OCI-LY7 (cell line): Measurements from ENCODE around the gene EPB41L4B. TPM values are rescaled to one million over a fixed set of nuclear protein-coding genes. Genes with fewer than 3 reads are reported as not detected.

Experiments used
- BruUV-seq: library from RNA; stranded (reverse); fragments of 400-500 nt; replicated peaks from 2 replicates; lab custom pipeline; 2021; lab: Mats Ljungman, UMichigan
- CTCF ChIA-PET: fragments of 300-600 bp; sonication (Branson Sonifier 250); formaldehyde crosslinking; loops from one replicate; lab custom pipeline; 2022; ENCODE audit warnings: antibody characterized with exemption; ENCODE audit not compliant: unreplicated experiment; lab: Charles Lee
- POLR2A ChIA-PET: fragments of 300-600 bp; sonication (Branson Sonifier 250); formaldehyde crosslinking; loops from one replicate; lab custom pipeline; 2022; ENCODE audit warnings: antibody characterized with exemption; lab: Charles Lee
- DNase-seq: peaks from one replicate; pipeline ENCODE4 v3.0.0-alpha.2; 2015; ENCODE audit warnings: low spot score
- H2AFZ ChIP-seq: fragments of 200-600 bp; sonication (generic), shearing (Covaris generic); 2 replicates; pipeline ENCODE4 v1.6.1; 2014; ENCODE audit warnings: mild to moderate bottlenecking, antibody characterized with exemption, low read length, moderate library complexity
- H3K27ac ChIP-seq: fragments of 200-600 bp; sonication (generic); 2 replicates; pipeline ENCODE4 v1.5.1; 2014; ENCODE audit warnings: mixed run types, low read depth, mild to moderate bottlenecking, moderate library complexity, low read length, inconsistent platforms; ENCODE audit not compliant: poor library complexity, severe bottlenecking
- H3K36me3 ChIP-seq: fragments of 200-600 bp; sonication (generic); 2 replicates; pipeline ENCODE4 v1.6.1; 2014; ENCODE audit warnings: mild to moderate bottlenecking, antibody characterized with exemption, low read length, moderate library complexity, mixed read lengths; ENCODE audit not compliant: insufficient read depth
- H3K4me1 ChIP-seq: fragments of 200-600 bp; sonication (generic); 2 replicates; pipeline ENCODE4 v1.5.1; 2014; ENCODE audit warnings: mild to moderate bottlenecking, low read length; ENCODE audit not compliant: insufficient read depth, poor library complexity, severe bottlenecking
- H3K4me2 ChIP-seq: fragments of 200-600 bp; sonication (generic); 2 replicates; pipeline ENCODE4 v1.6.1; 2014; ENCODE audit warnings: mild to moderate bottlenecking, low read length
- H3K4me3 ChIP-seq: fragments of 200-600 bp; sonication (generic); 2 replicates; pipeline ENCODE4 v1.5.1; 2014; ENCODE audit warnings: mild to moderate bottlenecking, low read depth, low read length; ENCODE audit not compliant: poor library complexity, severe bottlenecking
- H3K79me2 ChIP-seq: fragments of 200-600 bp; sonication (generic); 2 replicates; pipeline ENCODE4 v1.6.1; 2016; ENCODE audit warnings: low read depth, mild to moderate bottlenecking, low read length, moderate library complexity, mixed read lengths; ENCODE audit not compliant: insufficient read depth
- H3K9me2 ChIP-seq: fragments of 200-600 bp; sonication (generic); 2 replicates; pipeline ENCODE4 v1.6.1; 2016; ENCODE audit warnings: mild to moderate bottlenecking, low read length, mixed read lengths; ENCODE audit not compliant: insufficient read depth
- H3K9me3 ChIP-seq: fragments of 200-600 bp; sonication (generic); 2 replicates; pipeline ENCODE4 v1.6.1; 2014; ENCODE audit warnings: mild to moderate bottlenecking, mixed run types, low read length, mixed read lengths
- H4K20me1 ChIP-seq: fragments of 200-600 bp; sonication (generic); 2 replicates; pipeline ENCODE4 v1.6.1; 2014; ENCODE audit warnings: mild to moderate bottlenecking, antibody characterized with exemption, low read length, moderate library complexity, mixed read lengths; ENCODE audit not compliant: insufficient read depth
- EZH2phosphoT487 ChIP-seq: fragments of 200-600 bp; sonication (generic); IDR thresholded peaks from 2 replicates; pipeline ENCODE4 v1.6.1; 2018; ENCODE audit warnings: low read depth, borderline replicate concordance, mild to moderate bottlenecking, mixed run types, antibody characterized with exemption, low read length, moderate library complexity, mixed read lengths
- intact Hi-C: fragments of 100-400 bp; cut with micrococcal nuclease; formaldehyde crosslinking; loops from one replicate; pipeline ENCODE4 v1.10.0; 2022; ENCODE audit not compliant: unreplicated experiment
- total RNA-seq, 2 experiments: library from RNA; depleted of rRNA in 1 of 2; stranded (reverse); fragments of >200 nt in 1 of 2; shearing (Covaris generic) in 1 of 2; gene quantifications; 2 replicates each; pipeline ENCODE4 v1.2.3, GENCODE V29; 2014 to 2022
- TF ChIP-seq, protein P1 (sequence below): fragments of 200-600 bp; sonication (generic); conservative IDR thresholded peaks from 2 replicates; pipeline ENCODE4 v1.5.1; 2014; ENCODE audit warnings: mild to moderate bottlenecking, antibody characterized with exemption, low read length, moderate library complexity, mixed read lengths

Gene EPB41L4B
- total RNA-seq, 2 experiments from 2014 or later: 0.29 TPM; not detected in 1

DNA sequence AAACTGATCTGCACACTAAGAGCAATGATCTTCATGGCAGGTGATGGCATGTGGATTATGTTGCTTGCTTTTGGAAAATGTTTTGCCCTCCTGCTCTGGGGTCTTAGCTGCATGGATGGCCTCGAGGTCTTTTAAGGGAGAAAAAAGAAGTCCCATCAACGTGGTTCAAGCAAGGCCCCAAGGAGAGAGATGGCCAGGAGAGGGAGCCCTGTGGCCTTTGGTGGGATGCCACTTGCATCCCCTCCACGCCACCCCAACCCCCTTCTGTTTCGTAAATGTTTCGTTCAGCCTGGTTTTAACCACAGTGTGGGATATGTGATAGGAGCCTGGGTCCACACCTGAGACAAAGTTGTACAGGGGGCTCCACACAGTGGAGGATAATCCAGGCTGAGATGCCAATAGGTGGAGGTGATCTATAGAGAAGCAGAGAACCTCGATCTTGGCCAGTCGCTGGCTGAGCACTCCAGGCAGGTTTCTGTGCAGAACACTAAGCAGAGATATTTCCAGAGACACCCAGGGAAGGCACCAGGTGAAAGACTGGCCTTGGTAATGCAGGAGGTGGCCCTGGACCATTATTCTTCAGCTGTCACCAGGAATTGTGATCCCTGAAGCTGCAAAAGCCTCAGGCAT lies 128.0 kb downstream of the EPB41L4B start:
- no TSS peak for BruUV-seq
- no peaks in the 10 kb centered on the region for H3K9me2 ChIP-seq
- POLR2A ChIA-PET: interaction anchor here (0.5 kb wide), 1 partner anchor 137 kb away, joined by 3 read pairs; no protein-coding TSS in a partner anchor
- H3K36me3 ChIP-seq: no peaks in the 10 kb centered on the region
- H4K20me1 ChIP-seq: no peaks in the 10 kb centered on the region
- DNase-seq: no peak
- intact Hi-C loops: no loop called here
- H3K79me2 ChIP-seq: no peaks in the 10 kb centered on the region
- H3K4me2 ChIP-seq: no peak overlapping the region
- H3K4me3 ChIP-seq: no peak overlapping the region
- CTCF ChIA-PET: no interaction called here
- TF ChIP-seq EZH2phosphoT487: no peak
- TF ChIP-seq, protein P1, sequence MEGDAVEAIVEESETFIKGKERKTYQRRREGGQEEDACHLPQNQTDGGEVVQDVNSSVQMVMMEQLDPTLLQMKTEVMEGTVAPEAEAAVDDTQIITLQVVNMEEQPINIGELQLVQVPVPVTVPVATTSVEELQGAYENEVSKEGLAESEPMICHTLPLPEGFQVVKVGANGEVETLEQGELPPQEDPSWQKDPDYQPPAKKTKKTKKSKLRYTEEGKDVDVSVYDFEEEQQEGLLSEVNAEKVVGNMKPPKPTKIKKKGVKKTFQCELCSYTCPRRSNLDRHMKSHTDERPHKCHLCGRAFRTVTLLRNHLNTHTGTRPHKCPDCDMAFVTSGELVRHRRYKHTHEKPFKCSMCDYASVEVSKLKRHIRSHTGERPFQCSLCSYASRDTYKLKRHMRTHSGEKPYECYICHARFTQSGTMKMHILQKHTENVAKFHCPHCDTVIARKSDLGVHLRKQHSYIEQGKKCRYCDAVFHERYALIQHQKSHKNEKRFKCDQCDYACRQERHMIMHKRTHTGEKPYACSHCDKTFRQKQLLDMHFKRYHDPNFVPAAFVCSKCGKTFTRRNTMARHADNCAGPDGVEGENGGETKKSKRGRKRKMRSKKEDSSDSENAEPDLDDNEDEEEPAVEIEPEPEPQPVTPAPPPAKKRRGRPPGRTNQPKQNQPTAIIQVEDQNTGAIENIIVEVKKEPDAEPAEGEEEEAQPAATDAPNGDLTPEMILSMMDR: peak; percentile 49
- no peak overlapping the region for H3K27ac ChIP-seq
- H3K4me1 ChIP-seq: no peaks in the 10 kb centered on the region
- no peak overlapping the region for H2AFZ ChIP-seq
- no peaks in the 10 kb centered on the region for H3K9me3 ChIP-seq

DNA sequence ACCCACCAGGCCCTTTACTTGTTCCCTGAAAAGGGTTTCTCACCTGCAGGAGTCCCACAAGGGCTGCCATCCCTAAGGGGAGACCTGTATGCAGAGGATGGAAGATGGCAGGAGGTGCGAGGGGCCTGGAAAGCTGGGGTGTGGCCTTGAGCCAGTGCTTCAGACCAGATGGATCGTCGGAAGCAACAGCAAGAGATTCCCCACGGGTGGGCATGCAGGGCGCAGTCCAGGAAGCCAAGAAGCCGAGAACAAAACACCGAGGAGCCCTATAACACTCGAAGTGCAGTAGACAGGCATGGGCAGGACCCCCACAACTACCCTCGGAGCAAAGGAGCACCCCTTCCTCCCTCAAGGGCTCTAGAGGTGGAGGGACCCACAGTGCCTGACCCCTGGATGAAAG lies 129.1 kb downstream of the EPB41L4B start:
- ChIA-PET CTCF (no interaction called here), POLR2A (interaction anchor here (0.5 kb wide), 1 partner anchor 72 kb away, joined by 3 read pairs; no protein-coding TSS in a partner anchor)
- no peaks in the 10 kb centered on the region for H4K20me1 ChIP-seq
- H3K9me2 ChIP-seq: no peaks in the 10 kb centered on the region
- no peak overlapping the region for H2AFZ ChIP-seq
- intact Hi-C loops: no loop called here
- H3K4me3 ChIP-seq: no peak overlapping the region
- H3K4me1 ChIP-seq: no peaks in the 10 kb centered on the region
- H3K79me2 ChIP-seq: no peaks in the 10 kb centered on the region
- no TSS peak for BruUV-seq
- H3K27ac ChIP-seq: no peak overlapping the region
- no peak for TF ChIP-seq EZH2phosphoT487
- TF ChIP-seq, protein P1: no peak
- DNase-seq: no peak
- H3K36me3 ChIP-seq: no peaks in the 10 kb centered on the region
- H3K9me3 ChIP-seq: no peaks in the 10 kb centered on the region
- H3K4me2 ChIP-seq: no peak overlapping the region

DNA sequence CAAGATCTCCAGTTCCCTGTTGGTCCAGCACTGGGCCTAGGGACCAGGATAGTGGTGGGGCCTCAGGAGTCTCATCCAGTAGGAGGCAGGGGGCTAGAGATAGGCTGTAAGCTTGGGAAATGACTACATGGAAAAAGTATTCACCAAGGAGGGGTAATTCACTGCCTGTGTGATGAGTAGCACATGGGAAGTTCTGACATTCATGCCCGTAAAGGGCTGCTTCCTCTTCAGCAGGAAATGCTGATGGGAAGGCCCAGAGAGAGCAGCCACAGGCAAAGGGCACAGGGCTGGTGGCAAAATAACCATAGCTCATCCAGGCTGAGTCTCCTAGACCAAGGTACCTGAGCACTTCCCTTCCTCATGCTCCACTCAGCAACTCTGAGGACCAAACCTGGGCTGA lies 130.7 kb downstream of the EPB41L4B start:
- Histone ChIP-seq H3K4me2 (no peak overlapping the region), H3K36me3 (no peaks in the 10 kb centered on the region), H3K4me1 (no peaks in the 10 kb centered on the region), H2AFZ (no peak overlapping the region), H4K20me1 (no peaks in the 10 kb centered on the region), H3K9me2 (no peaks in the 10 kb centered on the region), H3K9me3 (no peaks in the 10 kb centered on the region), H3K4me3 (no peak overlapping the region), H3K79me2 (no peaks in the 10 kb centered on the region), H3K27ac (no peak overlapping the region)
- TF ChIP-seq EZH2phosphoT487: no peak
- TF ChIP-seq, protein P1: no peak
- ChIA-PET CTCF (no interaction called here), POLR2A (interaction anchor here (0.6 kb wide), 1 partner anchor 12 kb away, joined by 4 read pairs; no protein-coding TSS in a partner anchor)
- no peak for DNase-seq
- BruUV-seq: no TSS peak
- intact Hi-C loops: no loop called here
